Activated CD4-positive, alpha-beta T cell treated with anti-CD3 and anti-CD28 coated beads, Interleukin-2, amount 50 U/mL, for 16 hours (primary cell): Measurements from ENCODE around the gene DHRS2.
"Not testable (repeated sequence)": the region's sequence is repeated elsewhere in the genome, so short reads cannot be mapped to it uniquely, and the experiment has no call there.

Experiments used
- DNase-seq: peaks from one replicate; pipeline ENCODE4 v3.0.0-alpha.2; 2020

DHRS2 gene

DNA sequence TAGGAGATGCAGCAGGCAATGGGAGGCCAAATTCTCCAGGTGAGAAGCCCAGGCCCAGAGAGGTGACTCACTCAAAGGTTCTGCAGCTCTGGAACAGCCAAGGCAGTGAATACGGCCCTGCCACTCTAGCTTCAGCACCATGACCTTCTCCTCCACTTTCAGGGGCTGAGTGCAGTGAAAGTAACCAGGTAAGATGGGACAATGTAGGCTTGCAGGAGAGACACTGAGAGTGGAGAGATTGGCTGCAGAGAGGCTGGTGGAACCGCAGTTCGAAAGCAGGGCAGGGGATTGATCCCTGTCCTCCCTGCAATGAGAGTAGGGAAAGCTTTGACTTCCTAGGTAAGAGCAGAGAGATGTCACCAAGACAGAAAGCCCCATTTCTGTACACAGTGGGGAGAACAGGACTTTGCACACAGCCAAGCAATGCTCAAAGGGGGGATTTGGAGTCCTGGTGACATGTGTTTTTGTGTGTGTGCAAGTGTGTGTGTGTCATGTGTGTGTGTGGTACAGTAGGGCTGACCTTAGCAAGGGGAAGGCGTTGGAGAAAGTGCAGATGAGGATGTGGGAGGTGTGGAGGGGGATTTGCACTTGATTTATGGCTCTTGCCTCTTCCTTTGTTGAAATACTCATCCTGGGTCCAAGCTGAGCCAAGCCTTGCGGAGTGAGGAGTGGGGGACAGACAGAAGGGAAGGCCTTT is 12.7 kb downstream of the DHRS2 start:
- no peak for DNase-seq

DNA sequence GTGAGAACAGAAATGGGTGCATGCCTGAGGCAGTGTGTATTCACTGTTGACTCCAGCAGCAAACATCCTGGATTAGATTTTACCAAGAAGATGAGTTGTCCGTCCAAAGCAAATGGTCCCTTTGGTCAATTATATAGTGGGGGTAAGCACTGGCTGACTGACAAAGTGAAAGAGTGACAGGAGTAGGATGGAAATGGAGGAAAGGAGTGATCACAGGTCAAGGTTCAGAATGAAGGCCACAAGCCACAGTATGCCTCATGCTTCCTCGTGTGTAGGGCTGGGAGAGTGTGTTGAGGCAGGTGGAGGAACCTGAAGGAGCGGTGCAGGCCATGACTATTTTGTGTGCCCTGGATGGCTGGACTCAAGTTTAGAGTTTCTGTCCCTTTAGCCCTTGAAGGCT is 14.3 kb downstream of the DHRS2 start:
- DNase-seq, result no peak

DNA sequence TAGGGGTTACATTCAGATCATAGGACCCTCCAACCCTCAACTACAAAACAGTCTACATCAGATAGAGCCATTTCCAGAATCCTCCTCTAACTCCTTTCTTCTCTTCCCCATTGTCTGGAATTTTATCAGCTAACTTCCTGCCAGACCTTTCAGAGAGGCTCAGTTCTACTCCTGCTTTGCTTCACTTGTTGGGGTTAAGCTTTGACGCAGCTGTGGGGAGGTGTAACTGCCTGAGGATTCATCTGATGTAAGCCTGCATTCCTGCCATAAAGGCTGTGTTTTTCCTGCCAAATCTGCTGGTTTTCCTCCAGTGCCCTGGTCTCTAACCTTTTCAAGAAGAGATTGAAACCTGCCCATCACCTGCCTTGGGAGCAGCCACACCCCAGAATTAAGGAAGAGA is 16.9 kb downstream of the DHRS2 start:
- no peak for DNase-seq

DNA sequence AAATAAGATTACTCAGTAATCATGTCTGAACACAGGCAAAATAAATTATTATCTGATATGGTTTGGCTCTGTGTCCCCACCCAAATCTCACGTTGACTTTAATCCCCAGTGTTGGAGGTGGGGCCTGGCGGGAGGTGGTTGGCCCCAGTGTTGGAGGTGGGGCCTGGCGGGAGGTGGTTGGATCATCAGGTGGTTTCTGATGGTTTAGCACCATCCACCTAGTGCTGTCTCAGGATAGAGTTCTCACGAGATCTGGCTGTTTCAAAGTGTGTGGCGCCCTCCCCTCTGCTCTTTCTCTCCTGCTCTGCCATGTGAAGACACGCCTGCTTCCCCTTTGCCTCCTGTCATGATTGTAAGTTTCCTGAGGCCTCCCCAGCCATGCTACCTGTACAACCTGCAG is 18.1 kb downstream of the DHRS2 start:
- no peak for DNase-seq

DNA sequence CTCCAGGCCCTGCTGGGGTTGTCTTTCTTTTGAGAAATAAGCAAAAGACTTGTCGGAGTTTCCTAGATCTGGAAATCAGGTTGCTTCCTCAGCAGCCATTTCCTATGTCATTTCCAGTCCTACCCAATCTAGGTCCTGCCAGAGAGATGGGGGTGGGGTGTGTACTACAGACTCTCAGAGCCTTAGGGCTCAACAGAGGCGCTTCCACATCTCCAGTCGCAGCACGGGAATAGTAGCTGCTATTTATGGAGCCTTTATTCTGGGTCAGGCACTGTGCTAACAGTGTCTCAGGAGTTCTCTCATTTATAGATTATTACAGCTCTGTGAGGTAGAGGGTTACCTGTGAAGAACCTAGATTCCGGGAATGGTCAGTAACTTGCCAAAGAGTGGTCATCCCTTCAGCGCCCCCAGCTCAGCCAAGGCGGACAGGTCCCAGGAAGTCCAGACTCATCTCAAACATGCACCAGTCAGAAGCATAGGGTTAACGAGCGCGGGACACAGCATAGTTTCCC is 21.9 kb downstream of the DHRS2 start:
- DNase-seq, result no peak

DNA sequence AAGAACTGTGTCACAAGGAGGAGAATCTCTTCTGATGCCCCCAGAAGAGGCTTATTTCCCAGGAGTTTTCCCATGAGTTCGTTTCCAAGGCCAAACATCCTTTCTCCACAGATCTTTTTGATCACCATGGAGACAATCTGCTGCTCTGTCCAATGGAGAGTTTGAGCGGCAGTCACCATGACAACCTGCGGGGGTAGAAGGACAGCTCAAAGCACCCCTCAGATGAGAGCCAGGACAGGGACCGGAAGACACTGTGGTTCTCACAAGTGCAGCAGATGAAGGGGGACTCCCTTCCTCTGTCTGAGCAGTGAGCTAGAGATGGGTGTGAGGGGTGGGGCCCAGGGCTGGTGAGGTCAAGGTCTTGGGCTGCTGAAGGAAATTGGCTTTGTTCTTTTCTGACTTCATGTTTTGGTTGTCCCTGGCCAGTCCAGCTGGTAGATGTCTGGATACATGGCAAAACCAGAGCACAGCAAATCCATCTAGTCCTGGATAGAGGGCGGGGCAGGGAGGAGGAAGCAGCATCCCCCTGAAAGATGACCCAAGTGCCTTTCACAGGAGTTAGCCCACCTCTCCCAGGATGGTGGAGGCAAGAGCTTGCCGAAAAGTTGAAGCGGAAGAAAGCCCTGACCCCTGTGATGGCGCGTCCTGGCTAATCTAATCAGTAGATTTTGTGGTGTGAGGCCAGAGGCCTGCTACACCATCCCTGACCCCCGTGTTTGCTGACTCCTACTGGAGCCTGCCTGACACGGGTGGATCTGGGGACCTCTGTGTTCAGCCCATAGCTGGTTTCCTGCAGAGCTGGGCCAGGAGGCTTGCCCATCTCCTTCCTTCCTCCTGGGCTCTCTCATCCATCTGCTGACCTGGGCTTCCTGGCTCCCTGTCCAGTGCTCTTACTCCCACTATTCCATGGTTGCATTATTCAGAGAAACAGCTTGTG is 24.4 kb downstream of the DHRS2 start:
- no peak for DNase-seq

DNA sequence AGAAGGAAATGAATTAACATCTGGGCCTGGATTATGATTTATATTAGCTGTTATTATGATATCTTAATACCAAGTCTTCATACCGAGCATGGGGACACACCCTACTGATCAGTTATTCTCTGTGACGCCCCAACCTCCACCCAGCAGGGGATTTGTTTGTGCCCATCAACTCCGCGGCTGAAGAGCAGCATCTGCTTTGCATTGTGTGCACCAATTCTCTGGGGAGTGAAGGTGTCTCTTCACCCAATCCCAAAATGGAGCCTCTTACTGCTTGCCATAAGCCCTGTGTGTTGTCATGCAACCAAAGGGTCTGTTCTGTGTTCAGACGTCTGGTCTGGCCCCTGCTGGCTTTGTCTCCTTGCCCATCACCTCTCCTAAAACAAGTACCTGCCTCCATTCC is 25.4 kb downstream of the DHRS2 start:
- no peak for DNase-seq

DNA sequence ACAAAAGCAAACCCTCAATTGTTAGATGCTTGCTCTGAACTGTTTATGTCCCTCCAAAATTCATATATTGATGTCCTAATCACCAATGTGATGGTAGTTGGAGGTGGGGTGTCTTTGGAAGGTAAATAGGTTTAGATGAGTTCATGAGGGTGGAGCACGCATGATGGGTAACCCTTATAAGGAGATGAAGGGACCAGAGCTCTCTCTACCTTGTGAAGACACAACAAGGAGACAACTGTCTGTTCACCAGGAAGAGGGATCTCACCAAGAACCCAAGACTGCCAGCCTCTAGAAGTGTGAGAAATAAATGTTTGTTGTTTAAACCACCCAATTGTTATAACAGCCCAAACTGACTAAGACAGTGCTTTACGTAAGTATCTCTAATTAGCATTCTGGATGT is 27.0 kb downstream of the DHRS2 start:
- DNase-seq, result no peak

DNA sequence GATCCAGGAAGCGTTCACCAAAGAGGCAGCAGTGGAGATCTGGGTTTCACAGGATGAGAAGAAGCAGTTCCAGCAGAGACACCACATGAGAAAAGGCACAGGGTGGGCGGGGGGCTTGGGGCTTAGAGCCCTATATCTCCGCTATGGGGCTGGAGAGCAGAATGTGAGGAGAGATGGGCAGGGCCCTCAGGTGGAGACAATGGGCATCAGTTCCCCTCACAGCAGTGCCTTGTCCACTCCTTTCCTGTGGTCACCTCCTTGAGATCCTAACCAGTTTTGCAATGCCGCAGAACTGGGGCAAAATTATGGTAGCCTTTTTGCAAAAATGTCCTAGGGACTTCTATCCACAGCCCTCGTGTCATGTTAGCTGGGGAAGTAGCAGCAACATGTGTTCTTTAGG is 27.5 kb downstream of the DHRS2 start:
- no peak for DNase-seq

DNA sequence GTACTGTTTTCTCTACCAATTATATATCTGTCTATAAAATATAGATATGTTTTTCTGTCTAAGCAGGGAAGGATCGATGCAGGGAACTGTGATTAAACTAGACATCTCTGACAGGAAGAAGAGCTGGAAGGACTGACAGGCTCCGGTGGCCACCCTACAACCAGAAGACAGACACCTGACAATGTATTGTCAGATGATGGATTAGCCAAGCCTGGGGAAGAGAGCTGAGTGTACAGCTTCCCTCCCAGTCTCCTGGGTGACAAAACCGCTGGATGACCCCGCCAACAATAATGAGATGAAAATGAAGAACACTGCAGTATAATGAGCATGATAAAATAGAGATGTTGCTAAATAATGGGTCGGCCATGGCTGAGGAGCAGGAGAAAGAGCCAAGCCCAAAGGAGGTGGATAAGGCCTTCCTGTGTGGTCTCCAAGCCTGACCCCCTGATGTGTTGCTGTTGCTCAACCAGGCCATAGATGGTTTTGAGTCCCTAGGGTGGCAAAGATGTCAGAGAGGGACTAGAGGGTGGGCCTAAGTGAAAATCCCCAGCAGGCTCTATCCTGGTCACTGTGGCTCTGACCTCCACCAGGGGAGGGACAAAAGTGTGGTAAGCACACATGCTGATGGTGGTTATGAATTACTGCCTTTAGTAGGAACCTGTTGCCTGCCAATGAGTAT is 28.2 kb downstream of the DHRS2 start:
- no peak for DNase-seq

DNA sequence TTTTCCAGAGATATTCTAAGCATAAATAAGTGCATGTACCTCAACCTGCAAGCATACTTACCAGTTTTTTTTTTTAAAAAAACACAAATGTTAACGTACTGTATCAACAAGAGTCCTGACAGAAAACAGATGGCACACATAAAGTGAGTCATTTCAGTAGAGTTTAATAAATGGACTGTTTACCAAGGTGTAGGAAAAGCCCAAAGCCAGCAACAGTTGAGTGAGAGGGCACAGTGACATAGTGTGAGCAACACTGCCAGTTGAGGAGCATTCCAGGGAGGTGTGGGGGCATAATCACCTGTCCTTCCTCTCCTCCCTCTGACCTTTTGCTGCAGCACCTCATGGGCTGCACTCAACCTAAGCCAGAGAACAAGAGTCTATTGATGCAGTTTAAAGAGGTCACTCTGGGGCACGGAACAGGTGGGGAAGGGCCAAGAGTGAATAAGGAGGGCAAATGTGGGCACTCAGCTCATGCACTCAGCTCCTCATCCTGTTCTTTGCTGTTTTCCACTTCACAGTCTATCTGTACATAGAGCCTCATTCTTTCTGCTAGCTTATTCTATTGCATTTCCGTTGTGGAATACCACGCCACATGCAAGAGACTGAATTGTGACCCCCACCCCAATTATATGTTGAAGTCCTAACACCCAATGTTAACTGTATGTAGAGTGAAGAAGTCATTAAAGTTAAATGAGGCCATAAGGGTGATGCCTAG is 29.3 kb downstream of the DHRS2 start:
- DNase-seq, result no peak

DNA sequence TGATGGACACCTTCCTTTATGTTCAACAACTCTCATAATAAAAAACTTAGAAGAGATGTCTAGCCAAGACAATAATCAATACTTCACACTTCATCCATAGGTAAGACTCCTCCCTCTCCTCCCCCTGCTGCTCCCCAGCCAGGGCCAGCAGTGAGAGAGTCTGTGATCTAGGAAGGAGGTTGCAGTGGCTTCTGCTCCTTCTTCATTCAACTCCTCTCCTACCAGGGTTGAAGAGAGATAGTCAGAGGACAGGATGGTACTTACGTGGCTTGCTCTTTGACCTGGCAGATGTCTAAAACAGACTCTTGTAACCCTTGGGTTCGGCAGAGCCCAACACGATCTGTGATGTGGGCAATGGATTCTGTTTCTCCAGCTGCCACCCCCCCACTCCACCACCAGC is 31.0 kb downstream of the DHRS2 start:
- DNase-seq, result no peak

DNA sequence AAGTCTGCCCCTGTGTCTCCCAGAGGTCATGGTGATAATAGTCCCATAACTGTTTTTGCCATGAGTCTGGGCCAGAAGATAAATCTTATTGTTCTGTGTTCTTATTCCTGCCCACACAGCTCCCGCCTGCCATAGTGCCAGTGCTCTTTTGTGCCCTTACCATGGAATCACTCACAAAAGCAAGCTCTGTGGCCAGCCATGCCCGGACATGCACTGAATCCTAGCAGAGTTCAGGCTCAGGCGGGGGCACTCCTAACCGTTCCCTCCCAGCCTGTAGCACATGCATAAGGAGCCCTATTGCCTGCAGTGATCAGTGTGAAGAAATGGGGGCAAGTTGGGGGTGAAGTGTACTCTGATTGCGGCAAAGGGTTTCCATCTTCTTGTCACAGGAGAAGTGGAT is 33.3 kb downstream of the DHRS2 start:
- no peak for DNase-seq

DNA sequence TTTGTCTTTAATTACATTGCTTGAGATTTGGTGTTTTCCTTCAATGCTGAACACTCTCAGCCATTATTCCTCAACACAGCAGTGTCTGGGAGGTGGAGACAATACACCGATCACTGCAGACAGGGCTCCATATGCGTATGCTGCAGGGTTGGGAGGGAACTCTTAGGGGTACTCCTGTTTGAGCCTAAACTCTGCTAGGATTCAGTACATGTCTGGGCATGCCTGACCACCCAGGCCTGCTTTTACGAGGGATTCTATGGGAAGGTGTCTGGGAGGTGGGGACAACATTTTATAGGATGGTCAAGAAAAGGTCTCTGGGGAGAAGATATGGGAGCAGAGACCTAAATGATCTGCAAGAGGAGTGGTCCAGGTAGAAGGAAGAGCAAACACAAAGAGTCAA is 34.3 kb downstream of the DHRS2 start:
- DNase-seq, result no peak

DNA sequence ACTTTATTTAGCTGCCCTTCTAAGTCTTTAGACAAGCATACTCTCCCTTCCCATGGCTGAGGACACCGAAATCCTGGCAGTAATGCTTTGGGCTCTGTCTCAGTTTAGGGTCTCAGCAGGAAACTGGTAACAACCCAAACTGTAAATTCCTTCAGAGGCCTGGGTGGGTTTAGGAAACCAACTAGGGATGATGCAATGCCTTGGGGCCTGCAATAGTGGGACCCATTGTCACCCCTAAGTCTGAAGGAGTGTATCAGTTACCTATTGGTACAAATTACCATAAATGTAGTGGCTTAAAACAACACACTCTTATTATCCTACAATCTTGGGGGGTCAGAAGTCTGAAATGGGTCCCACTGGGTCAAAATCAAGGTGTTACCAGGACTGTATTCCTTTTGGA is 36.0 kb downstream of the DHRS2 start:
- DNase-seq, result no peak

DNA sequence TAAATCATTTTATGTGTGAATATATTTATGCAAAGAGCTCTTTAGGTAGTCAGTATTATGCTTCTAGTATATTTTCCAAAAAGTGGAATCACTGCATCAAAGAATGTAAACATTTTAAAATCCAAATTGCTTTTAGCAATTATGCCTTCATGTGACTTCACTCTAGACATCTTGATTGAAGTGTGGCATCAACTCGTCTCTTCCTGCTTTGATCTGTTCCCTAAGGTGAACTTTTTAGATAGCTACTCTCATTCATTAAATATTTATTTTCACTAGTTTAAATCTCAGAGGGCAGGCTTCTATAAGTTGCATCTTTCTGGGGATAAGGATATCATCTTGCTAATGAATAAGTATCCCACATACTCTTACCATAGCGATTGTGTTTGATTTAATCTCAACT is 39.2 kb downstream of the DHRS2 start:
- DNase-seq, result no peak

DNA sequence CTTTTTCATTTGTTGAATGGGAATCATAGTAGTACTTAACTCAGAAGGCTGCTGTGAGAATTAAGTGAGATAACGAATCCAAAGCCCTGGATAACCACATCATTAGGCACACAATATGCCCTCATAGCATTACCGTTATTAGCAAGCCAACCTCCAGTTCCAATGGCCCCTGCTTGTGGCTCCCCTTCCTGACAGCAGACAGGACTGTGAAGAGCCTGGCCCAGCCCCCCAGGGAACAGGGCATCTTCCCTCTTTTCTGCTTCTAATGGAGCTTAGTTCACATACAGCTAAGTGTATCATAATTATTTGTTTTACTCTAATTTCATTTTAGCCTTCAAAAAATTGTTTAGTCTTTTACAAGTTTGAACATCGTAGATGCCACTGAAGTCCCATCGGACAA is 39.7 kb downstream of the DHRS2 start:
- DNase-seq, result no peak

DNA sequence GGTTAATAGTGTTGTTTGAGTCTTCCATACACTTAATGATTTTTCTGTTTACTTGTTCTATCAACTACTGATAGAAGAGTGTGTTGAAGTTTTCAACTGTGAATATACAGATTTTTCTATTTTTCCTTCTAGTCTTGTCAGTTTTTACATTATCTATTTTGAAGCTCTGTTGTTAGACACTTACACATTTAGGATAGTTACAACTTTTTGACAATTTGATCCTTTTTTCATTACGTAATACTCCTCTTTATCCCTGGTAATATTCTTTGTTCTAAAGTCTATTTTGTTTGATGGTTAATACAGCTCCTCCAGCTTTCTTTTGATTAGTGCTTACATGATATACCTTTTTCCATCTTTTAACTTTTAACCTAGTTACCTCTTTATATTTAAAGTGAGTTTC is 45.2 kb downstream of the DHRS2 start:
- no peak for DNase-seq

DNA sequence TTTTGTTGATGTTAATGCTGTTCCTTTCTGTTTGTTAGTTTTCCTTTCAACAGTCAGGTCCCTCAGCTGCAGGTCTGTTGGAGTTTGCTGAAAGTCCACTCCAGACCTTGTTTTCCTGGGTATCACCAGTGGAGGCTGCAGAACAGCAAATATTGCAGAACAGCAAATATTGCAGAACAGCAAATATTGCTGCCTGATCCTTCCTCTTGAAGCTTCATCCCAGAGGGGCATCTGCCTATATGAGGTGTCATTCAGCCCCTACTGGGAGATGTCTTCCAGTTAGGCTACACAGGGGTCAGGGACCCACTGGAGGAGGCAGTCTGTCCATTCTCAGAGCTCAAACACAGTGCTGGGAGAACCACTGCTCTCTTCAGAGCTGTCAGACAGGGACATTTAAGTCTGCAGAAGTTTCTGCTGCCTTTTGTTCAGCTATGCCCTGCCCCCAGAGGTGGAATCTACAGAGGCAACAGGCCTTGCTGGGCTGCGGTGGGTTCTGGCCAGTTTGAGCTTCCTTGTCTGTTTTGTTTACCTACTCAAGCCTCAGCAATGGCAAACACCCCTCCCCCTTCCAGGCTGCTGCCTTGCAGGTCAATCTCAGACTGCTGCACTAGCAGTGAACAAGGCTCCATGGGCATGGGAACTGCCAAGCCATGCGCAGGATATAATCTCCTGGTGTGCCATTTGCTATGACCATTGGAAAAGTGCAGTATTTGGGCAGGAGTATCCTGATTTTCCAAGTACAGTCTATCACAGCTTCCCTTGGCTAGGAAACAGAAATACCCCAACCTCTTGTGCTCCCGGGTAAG is 53.7 kb downstream of the DHRS2 start:
- DNase-seq, result not testable (repeated sequence)

DNA sequence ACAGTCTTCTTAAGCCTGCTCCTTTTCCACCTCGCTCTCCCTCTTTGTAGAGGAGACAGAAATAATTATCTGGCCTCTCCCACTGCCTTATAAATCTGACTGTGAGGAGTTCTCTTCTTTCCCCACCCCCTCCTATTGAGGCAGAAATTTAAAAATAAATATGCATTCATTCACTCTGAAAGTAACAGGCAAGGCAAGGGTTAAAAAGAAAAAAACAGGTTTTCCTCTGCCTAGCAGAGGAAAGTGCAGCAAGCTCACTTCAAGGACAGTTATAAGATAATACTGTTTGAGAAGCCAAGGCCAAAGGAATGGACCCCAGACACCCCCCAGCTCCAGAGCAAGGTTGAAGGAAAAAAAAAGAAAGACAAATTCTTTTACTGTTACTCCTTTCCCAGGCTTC is 56.3 kb downstream of the DHRS2 start:
- no peak for DNase-seq

DNA sequence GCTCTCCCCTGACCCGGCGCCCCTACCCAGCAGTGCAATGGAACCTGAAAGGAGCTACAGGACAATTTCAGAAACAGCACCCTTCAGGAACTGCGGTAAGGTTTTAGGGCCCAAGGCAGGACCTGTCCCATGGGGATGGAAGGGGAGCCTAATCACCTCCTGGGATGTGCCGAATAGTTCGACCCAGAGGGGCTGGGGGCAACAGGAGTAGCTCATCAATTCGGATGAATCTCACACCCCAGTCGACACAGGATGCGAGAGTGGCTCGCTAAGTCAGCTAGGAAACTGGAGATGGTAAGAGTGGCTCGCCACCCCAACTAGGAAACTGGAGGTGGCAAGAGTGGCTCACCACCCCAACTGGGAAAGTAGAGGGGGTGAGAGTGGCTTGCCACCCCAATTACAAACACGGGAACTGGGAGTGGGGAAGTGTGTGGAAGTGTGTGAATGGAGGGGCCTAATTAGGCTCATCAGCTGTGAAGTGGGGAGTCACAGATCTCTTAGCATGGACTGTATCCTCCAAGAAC is 57.1 kb downstream of the DHRS2 start:
- no peak for DNase-seq
